Astrocyte (in vitro differentiated cells and primary cell): Measurements from ENCODE around the gene TNFRSF1A. TPM values are rescaled to one million over a fixed set of nuclear protein-coding genes. Genes with fewer than 3 reads are reported as not detected.

ENCODE experiments used
- DNase-seq: peaks from one replicate; pipeline ENCODE4 v3.0.0-alpha.2; 2010; ENCODE audit warnings: low read depth
- FAIRE-seq: peaks from 2 replicates; lab custom pipeline; 2011; peaks lifted over from hg19 to GRCh38; lab: Jason Lieb, UNC
- H2AFZ ChIP-seq: 2 replicates; pipeline ENCODE4 v1.6.0; 2012; ENCODE audit warnings: low read depth, low read length, inconsistent platforms
- H3K27ac ChIP-seq: 2 replicates; pipeline ENCODE4 v1.5.1; 2011; ENCODE audit warnings: low read depth, low read length, inconsistent platforms
- H3K27me3 ChIP-seq: 2 replicates; pipeline ENCODE4 v1.6.0; 2011; ENCODE audit warnings: low read length, inconsistent platforms; ENCODE audit not compliant: insufficient read depth
- H3K36me3 ChIP-seq: 2 replicates; pipeline ENCODE4 v1.5.1; 2011; ENCODE audit warnings: low read length, inconsistent platforms; ENCODE audit not compliant: insufficient read depth
- H3K4me1 ChIP-seq: 2 replicates; pipeline ENCODE4 v1.5.1; 2011; ENCODE audit warnings: low read length, inconsistent platforms; ENCODE audit not compliant: insufficient read depth
- H3K4me2 ChIP-seq: 2 replicates; pipeline ENCODE4 v1.6.0; 2012; ENCODE audit warnings: low read length, inconsistent platforms
- H3K4me3 ChIP-seq: 2 replicates; pipeline ENCODE4 v1.5.1; 2011; ENCODE audit warnings: low read depth, mild to moderate bottlenecking, low read length, inconsistent platforms; ENCODE audit not compliant: insufficient read depth
- H3K79me2 ChIP-seq: 2 replicates; pipeline ENCODE4 v1.6.0; 2012; ENCODE audit warnings: mild to moderate bottlenecking, low read length, inconsistent platforms; ENCODE audit not compliant: insufficient read depth
- H3K9ac ChIP-seq: 2 replicates; pipeline ENCODE4 v1.6.0; 2012; ENCODE audit warnings: mild to moderate bottlenecking, low read length, inconsistent platforms
- H3K9me3 ChIP-seq: 2 replicates; pipeline ENCODE4 v1.5.1; 2012; ENCODE audit warnings: low read depth, mild to moderate bottlenecking, low read length, inconsistent platforms; ENCODE audit not compliant: insufficient read depth
- H4K20me1 ChIP-seq: 2 replicates; pipeline ENCODE4 v1.6.0; 2012; ENCODE audit warnings: low read length, inconsistent platforms; ENCODE audit not compliant: insufficient read depth
- H3K27ac Mint-ChIP-seq: one replicate; pipeline ENCODE4 v1.8.0; 2021; ENCODE audit warnings: mild to moderate bottlenecking, mixed read lengths; ENCODE audit not compliant: unreplicated experiment
- H3K27me3 Mint-ChIP-seq: one replicate; pipeline ENCODE4 v1.8.0; 2021; ENCODE audit warnings: low read depth, mixed read lengths; ENCODE audit not compliant: unreplicated experiment
- H3K36me3 Mint-ChIP-seq: one replicate; pipeline ENCODE4 v1.8.0; 2021; ENCODE audit warnings: low read depth, mixed read lengths; ENCODE audit not compliant: unreplicated experiment
- H3K4me1 Mint-ChIP-seq: one replicate; pipeline ENCODE4 v1.8.0; 2021; ENCODE audit warnings: low read depth, mixed read lengths; ENCODE audit not compliant: unreplicated experiment
- H3K4me3 Mint-ChIP-seq: one replicate; pipeline ENCODE4 v1.8.0; 2021; ENCODE audit warnings: mild to moderate bottlenecking, moderate library complexity, mixed read lengths; ENCODE audit not compliant: unreplicated experiment
- H3K9me3 Mint-ChIP-seq: one replicate; pipeline ENCODE4 v1.8.0; 2021; ENCODE audit warnings: mild to moderate bottlenecking, mixed read lengths; ENCODE audit not compliant: unreplicated experiment
- EZH2 ChIP-seq: IDR thresholded peaks from 2 replicates; pipeline ENCODE4 v1.6.1; 2012; ENCODE audit warnings: mild to moderate bottlenecking, low read length, inconsistent platforms; ENCODE audit not compliant: insufficient read depth
- total RNA-seq: library from RNA; stranded (reverse); gene quantifications from 2 replicates; pipeline ENCODE4 v1.2.1, GENCODE V29; 2021
- TF ChIP-seq, protein P1 (sequence below): IDR thresholded peaks from 2 replicates; pipeline ENCODE4 v1.5.1; 2011; ENCODE audit warnings: low read depth, mild to moderate bottlenecking, inconsistent platforms, low read length, moderate library complexity; ENCODE audit not compliant: insufficient read depth

TNFRSF1A gene
- total RNA-seq, 1 donor from 2014 or later, result 118 TPM

DNA sequence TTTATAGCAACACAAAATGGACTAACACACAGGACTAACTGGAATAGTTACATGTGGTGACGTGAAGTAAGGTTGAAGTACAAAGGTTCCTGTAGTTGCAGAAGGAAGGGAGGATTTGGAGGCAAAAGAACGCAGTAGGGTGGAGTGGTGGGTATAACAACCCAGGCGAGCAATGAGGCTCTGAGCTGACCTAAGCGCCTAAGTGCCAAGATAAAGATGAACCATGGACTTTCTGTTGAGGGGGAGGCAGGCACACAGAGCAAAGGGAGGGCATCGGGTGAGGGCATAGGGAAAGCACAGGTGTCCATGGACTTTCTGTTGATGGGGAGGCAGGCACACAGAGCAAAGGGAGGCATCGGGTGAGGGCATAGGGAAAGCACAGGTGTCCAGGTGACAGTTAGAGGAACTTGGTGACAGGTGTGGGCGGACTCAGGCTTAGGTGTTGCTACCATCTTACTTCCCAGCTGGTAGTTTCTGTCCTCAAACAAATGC lies 18.2 kb upstream of the TNFRSF1A start:
- H3K9ac ChIP-seq, result no peak overlapping the region
- H3K27me3 ChIP-seq, result no peaks in the 10 kb centered on the region
- no peak overlapping the region for H3K4me3 ChIP-seq
- H3K27ac ChIP-seq, result no peak overlapping the region
- no peak overlapping the region for H3K4me3 Mint-ChIP-seq
- no peak for TF ChIP-seq EZH2
- TF ChIP-seq, protein P1, sequence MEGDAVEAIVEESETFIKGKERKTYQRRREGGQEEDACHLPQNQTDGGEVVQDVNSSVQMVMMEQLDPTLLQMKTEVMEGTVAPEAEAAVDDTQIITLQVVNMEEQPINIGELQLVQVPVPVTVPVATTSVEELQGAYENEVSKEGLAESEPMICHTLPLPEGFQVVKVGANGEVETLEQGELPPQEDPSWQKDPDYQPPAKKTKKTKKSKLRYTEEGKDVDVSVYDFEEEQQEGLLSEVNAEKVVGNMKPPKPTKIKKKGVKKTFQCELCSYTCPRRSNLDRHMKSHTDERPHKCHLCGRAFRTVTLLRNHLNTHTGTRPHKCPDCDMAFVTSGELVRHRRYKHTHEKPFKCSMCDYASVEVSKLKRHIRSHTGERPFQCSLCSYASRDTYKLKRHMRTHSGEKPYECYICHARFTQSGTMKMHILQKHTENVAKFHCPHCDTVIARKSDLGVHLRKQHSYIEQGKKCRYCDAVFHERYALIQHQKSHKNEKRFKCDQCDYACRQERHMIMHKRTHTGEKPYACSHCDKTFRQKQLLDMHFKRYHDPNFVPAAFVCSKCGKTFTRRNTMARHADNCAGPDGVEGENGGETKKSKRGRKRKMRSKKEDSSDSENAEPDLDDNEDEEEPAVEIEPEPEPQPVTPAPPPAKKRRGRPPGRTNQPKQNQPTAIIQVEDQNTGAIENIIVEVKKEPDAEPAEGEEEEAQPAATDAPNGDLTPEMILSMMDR, result no peak
- H3K4me2 ChIP-seq, result no peak overlapping the region
- H3K27me3 Mint-ChIP-seq, result peaks cover 18% of the 10 kb centered on the region
- no peak overlapping the region for H2AFZ ChIP-seq
- H3K9me3 Mint-ChIP-seq, result no peaks in the 10 kb centered on the region
- H3K9me3 ChIP-seq, result no peaks in the 10 kb centered on the region
- no peaks in the 10 kb centered on the region for H3K79me2 ChIP-seq
- DNase-seq (no peak), FAIRE-seq (no peak)
- H3K36me3 Mint-ChIP-seq, result peaks cover 2% of the 10 kb centered on the region
- no peaks in the 10 kb centered on the region for H3K4me1 Mint-ChIP-seq
- no peaks in the 10 kb centered on the region for H3K36me3 ChIP-seq
- H4K20me1 ChIP-seq, result no peaks in the 10 kb centered on the region
- peaks cover 9% of the 10 kb centered on the region for H3K4me1 ChIP-seq
- H3K27ac Mint-ChIP-seq, result no peak overlapping the region

DNA sequence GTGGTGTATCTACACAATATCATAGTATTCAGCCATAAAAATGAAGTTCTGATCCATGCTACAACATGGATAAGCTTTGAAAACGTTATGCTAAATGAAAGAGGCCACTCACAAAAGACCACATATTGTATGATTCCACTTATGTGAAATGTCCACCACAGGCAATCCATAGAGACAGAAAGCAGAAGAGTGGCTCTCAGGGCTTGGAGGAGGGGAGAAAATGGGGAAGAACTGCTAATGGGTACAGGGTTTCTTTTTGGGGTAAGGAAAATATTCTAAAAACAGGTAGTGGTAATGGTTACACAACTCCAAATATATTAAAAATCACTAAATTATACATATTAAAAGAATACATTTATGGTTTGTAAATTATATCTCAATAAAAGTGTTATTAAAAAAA lies 17.0 kb upstream of the TNFRSF1A start:
- FAIRE-seq (no peak), DNase-seq (no peak)
- Histone ChIP-seq H3K4me2 (no peak overlapping the region), H3K27ac (no peak overlapping the region), H3K27me3 (no peaks in the 10 kb centered on the region), H2AFZ (no peak overlapping the region), H3K79me2 (no peaks in the 10 kb centered on the region), H3K9ac (no peak overlapping the region), H4K20me1 (no peaks in the 10 kb centered on the region), H3K9me3 (no peaks in the 10 kb centered on the region), H3K36me3 (no peaks in the 10 kb centered on the region), H3K4me3 (no peak overlapping the region), H3K4me1 (peaks cover 9% of the 10 kb centered on the region)
- no peaks in the 10 kb centered on the region for H3K9me3 Mint-ChIP-seq
- TF ChIP-seq, protein P1, result no peak
- no peak for TF ChIP-seq EZH2
- peaks cover 24% of the 10 kb centered on the region for H3K27me3 Mint-ChIP-seq
- no peaks in the 10 kb centered on the region for H3K36me3 Mint-ChIP-seq
- H3K27ac Mint-ChIP-seq, result peak overlapping the region; percentile 56
- no peaks in the 10 kb centered on the region for H3K4me1 Mint-ChIP-seq
- no peak overlapping the region for H3K4me3 Mint-ChIP-seq

DNA sequence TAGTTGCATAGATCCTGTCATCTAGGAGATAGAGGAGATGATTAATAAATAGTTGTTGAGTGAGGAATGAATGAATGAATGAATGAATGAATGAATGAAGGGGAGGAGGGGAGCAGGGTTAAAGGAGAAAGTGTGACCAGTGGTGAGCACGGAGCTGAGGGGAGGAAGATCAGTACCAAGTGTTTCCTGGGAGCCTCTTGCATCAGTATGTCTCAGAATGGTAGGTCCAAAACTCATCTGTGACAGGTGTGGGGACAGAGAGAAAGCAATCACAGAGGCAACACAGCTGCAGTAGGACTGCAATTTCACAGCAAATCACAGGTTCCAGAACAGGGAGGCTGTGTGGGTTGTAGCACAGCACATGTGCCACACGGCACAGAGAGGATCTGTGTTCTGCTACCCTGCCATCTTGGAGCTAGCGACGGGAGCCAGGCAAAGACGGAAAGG lies 14.5 kb upstream of the TNFRSF1A start:
- H3K79me2 ChIP-seq, result no peaks in the 10 kb centered on the region
- no peaks in the 10 kb centered on the region for H4K20me1 ChIP-seq
- H3K36me3 Mint-ChIP-seq, result no peaks in the 10 kb centered on the region
- no peaks in the 10 kb centered on the region for H3K9me3 Mint-ChIP-seq
- H3K9me3 ChIP-seq, result no peaks in the 10 kb centered on the region
- H3K4me3 Mint-ChIP-seq, result no peak overlapping the region
- no peak overlapping the region for H3K27ac ChIP-seq
- no peaks in the 10 kb centered on the region for H3K27me3 ChIP-seq
- no peaks in the 10 kb centered on the region for H3K36me3 ChIP-seq
- H3K27ac Mint-ChIP-seq, result no peak overlapping the region
- no peak overlapping the region for H2AFZ ChIP-seq
- DNase-seq (no peak), FAIRE-seq (no peak)
- peaks cover 24% of the 10 kb centered on the region for H3K27me3 Mint-ChIP-seq
- H3K4me1 ChIP-seq, result no peaks in the 10 kb centered on the region
- H3K4me2 ChIP-seq, result no peak overlapping the region
- peaks cover 6% of the 10 kb centered on the region for H3K4me1 Mint-ChIP-seq
- H3K9ac ChIP-seq, result no peak overlapping the region
- TF ChIP-seq, protein P1, result no peak
- no peak for TF ChIP-seq EZH2
- no peak overlapping the region for H3K4me3 ChIP-seq
